ENCODE data around the gene APOC1.

APOC1 gene

GRCh38 chr19:44905437-44906160, 8.8 kb upstream of the APOC1 start, which contains the start of gene APOE:
Gene APOE, plus strand, starts transcription at chr19:44905796. Its CDS starts 829 bp downstream, at chr19:44906625.
- TF ChIP-seq CTCF (conservative IDR thresholded peaks at IDR 0.05; ENCODE audit: low read length) (no peak), EZH2phosphoT487 (IDR thresholded peaks at IDR 0.05; ENCODE audit: borderline replicate concordance) (no peak)
- Histone ChIP-seq H3K27me3 (ENCODE audit: insufficient read depth, low read length, poor library complexity, severe bottlenecking) (no peaks in the 10 kb centered on the region), H3K4me2 (ENCODE audit: low read depth, low read length, poor library complexity, severe bottlenecking) (no peak within 1 kb of the TSS), H4K20me1 (ENCODE audit: insufficient read depth, low read length, poor library complexity, severe bottlenecking) (no peaks in the 10 kb centered on the region), H3K36me3 (ENCODE audit: insufficient read depth, low read length) (peaks cover 15% of the 10 kb centered on the region; the same call in 1 of the 2 replicates), H3K4me3 (ENCODE audit: low read length, poor library complexity, severe bottlenecking) (no peak within 1 kb of the TSS), H3K9me3 (ENCODE audit: insufficient read depth, low read depth, low read length) (no peaks in the 10 kb centered on the region), H3K9me2 (replicated peaks; ENCODE audit: low read depth, low read length) (no peaks in the 10 kb centered on the region), H3K79me2 (ENCODE audit: insufficient read depth, low read length) (no peaks in the 10 kb centered on the region), H3F3A (ENCODE audit: low read depth) (no peaks in the 10 kb centered on the region), H3K4me1 (ENCODE audit: insufficient read depth, low read length, poor library complexity, severe bottlenecking) (no peaks in the 10 kb centered on the region), H3K9ac (ENCODE audit: low read depth, low read length, poor library complexity, severe bottlenecking) (no peak within 1 kb of the TSS), H2AFZ (ENCODE audit: low read length) (no peak within 1 kb of the TSS)

GRCh38 chr19:44907613-44908012, 6.8 kb upstream of the APOC1 start:
- H3F3A ChIP-seq (ENCODE audit: low read depth) = no peaks in the 10 kb centered on the region
- no peaks in the 10 kb centered on the region for H4K20me1 ChIP-seq (ENCODE audit: insufficient read depth, low read length, poor library complexity, severe bottlenecking)
- H3K9me3 ChIP-seq (ENCODE audit: insufficient read depth, low read depth, low read length) = no peaks in the 10 kb centered on the region
- H3K9ac ChIP-seq (ENCODE audit: low read depth, low read length, poor library complexity, severe bottlenecking) = no peak overlapping the region
- no peak overlapping the region for H3K4me3 ChIP-seq (ENCODE audit: low read length, poor library complexity, severe bottlenecking)
- H3K36me3 ChIP-seq (ENCODE audit: insufficient read depth, low read length) = peaks cover 7% of the 10 kb centered on the region; the same call in 1 of the 2 replicates
- TF ChIP-seq CTCF (conservative IDR thresholded peaks at IDR 0.05; ENCODE audit: low read length) (no peak), EZH2phosphoT487 (IDR thresholded peaks at IDR 0.05; ENCODE audit: borderline replicate concordance) (no peak)
- no peaks in the 10 kb centered on the region for H3K4me1 ChIP-seq (ENCODE audit: insufficient read depth, low read length, poor library complexity, severe bottlenecking)
- no peak overlapping the region for H3K4me2 ChIP-seq (ENCODE audit: low read depth, low read length, poor library complexity, severe bottlenecking)
- no peak overlapping the region for H2AFZ ChIP-seq (ENCODE audit: low read length)
- no peaks in the 10 kb centered on the region for H3K9me2 ChIP-seq (replicated peaks; ENCODE audit: low read depth, low read length)
- no peaks in the 10 kb centered on the region for H3K79me2 ChIP-seq (ENCODE audit: insufficient read depth, low read length)
- no peaks in the 10 kb centered on the region for H3K27me3 ChIP-seq (ENCODE audit: insufficient read depth, low read length, poor library complexity, severe bottlenecking)

GRCh38 chr19:44908074-44908835, 6.2 kb upstream of the APOC1 start:
- H3K9ac ChIP-seq (ENCODE audit: low read depth, low read length, poor library complexity, severe bottlenecking) = no peak overlapping the region
- no peaks in the 10 kb centered on the region for H3K27me3 ChIP-seq (ENCODE audit: insufficient read depth, low read length, poor library complexity, severe bottlenecking)
- no peak for TF ChIP-seq CTCF (conservative IDR thresholded peaks at IDR 0.05; ENCODE audit: low read length)
- TF ChIP-seq EZH2phosphoT487 (IDR thresholded peaks at IDR 0.05; ENCODE audit: borderline replicate concordance) = no peak
- H3K9me2 ChIP-seq (replicated peaks; ENCODE audit: low read depth, low read length) = no peaks in the 10 kb centered on the region
- H3K9me3 ChIP-seq (ENCODE audit: insufficient read depth, low read depth, low read length) = no peaks in the 10 kb centered on the region
- no peak overlapping the region for H2AFZ ChIP-seq (ENCODE audit: low read length)
- no peaks in the 10 kb centered on the region for H3K79me2 ChIP-seq (ENCODE audit: insufficient read depth, low read length)
- H3K4me3 ChIP-seq (ENCODE audit: low read length, poor library complexity, severe bottlenecking) = no peak overlapping the region
- no peak overlapping the region for H3K4me2 ChIP-seq (ENCODE audit: low read depth, low read length, poor library complexity, severe bottlenecking)
- H3K36me3 ChIP-seq (ENCODE audit: insufficient read depth, low read length) = peaks cover 1% of the 10 kb centered on the region; the same call in 1 of the 2 replicates
- H3F3A ChIP-seq (ENCODE audit: low read depth) = no peaks in the 10 kb centered on the region
- no peaks in the 10 kb centered on the region for H4K20me1 ChIP-seq (ENCODE audit: insufficient read depth, low read length, poor library complexity, severe bottlenecking)
- no peaks in the 10 kb centered on the region for H3K4me1 ChIP-seq (ENCODE audit: insufficient read depth, low read length, poor library complexity, severe bottlenecking)

Measured in Loucy (cell line).